GM12801 (cell line): ENCODE results near the gene NSRP1.

Source experiments
- TF ChIP-seq, protein P1 (sequence below): IDR thresholded peaks from one replicate; pipeline ENCODE4 v1.5.1; 2011; ENCODE audit warnings: control low read depth; ENCODE audit not compliant: insufficient read length; ENCODE audit errors: extremely low read depth

NSRP1 gene

DNA sequence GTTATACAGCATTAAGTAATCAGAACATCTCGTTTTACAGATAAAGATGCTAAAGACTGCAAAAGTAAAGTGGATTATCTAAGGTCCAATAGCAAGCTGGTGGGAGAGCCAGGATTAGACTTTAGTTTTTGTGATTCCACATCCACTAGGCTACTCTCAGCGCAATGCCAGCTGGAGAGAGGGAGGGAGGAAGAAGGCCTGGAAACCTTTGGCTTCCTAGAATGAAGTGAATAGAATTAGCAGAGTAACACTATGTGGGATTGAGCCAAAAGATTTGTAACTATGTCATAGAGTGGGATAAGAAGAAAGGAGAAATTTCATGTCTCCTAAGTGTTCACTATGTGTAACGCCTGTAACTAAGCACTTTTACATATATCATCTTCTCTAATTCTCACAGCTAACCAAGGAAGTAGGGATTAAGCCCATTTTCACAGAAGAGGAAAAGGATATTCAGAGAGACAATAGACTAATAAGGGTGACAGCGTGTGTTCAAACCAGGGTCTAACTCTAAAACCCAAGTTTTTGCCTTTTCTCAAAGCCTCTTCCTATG is 25.4 kb upstream of the NSRP1 start:
- TF ChIP-seq, protein P1, sequence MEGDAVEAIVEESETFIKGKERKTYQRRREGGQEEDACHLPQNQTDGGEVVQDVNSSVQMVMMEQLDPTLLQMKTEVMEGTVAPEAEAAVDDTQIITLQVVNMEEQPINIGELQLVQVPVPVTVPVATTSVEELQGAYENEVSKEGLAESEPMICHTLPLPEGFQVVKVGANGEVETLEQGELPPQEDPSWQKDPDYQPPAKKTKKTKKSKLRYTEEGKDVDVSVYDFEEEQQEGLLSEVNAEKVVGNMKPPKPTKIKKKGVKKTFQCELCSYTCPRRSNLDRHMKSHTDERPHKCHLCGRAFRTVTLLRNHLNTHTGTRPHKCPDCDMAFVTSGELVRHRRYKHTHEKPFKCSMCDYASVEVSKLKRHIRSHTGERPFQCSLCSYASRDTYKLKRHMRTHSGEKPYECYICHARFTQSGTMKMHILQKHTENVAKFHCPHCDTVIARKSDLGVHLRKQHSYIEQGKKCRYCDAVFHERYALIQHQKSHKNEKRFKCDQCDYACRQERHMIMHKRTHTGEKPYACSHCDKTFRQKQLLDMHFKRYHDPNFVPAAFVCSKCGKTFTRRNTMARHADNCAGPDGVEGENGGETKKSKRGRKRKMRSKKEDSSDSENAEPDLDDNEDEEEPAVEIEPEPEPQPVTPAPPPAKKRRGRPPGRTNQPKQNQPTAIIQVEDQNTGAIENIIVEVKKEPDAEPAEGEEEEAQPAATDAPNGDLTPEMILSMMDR: no peak

DNA sequence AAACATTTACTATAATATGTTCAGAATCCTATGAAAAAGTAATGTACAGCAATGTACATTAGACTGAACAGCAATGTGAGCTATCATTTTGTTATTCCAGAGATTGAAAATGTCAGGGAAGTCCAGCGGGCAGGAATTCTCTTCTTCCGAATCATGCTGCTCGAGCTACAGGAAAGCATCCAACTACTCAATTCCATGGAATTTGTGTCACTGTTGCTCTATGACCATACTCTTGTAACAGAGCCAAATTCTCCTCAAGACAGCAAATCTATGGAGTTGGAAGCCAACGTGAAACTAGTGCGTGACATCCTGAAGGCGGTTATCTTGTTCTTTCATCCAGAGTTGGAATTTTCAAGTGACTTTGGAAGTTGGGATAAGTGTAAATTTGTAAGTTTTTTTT is 24.8 kb upstream of the NSRP1 start:
- TF ChIP-seq, protein P1: no peak

DNA sequence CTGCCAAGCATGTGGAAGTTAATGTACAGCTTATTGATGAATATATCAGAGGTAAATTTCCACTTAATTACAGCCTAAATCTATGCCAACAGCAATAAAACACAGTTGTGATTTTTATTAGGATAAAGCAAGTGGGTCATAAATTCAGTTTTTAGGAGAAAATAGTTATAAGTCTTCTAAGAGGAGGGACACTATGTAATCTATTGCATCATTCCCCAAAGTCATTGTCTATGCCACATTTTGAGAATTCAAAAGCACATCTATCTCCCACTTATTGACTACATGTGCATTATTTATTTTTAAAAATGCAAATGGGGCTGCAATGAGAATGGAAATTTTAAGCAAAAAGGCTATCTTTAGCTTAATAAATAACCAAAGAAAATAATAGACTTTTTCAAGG is 23.7 kb upstream of the NSRP1 start:
- TF ChIP-seq, protein P1: no peak

DNA sequence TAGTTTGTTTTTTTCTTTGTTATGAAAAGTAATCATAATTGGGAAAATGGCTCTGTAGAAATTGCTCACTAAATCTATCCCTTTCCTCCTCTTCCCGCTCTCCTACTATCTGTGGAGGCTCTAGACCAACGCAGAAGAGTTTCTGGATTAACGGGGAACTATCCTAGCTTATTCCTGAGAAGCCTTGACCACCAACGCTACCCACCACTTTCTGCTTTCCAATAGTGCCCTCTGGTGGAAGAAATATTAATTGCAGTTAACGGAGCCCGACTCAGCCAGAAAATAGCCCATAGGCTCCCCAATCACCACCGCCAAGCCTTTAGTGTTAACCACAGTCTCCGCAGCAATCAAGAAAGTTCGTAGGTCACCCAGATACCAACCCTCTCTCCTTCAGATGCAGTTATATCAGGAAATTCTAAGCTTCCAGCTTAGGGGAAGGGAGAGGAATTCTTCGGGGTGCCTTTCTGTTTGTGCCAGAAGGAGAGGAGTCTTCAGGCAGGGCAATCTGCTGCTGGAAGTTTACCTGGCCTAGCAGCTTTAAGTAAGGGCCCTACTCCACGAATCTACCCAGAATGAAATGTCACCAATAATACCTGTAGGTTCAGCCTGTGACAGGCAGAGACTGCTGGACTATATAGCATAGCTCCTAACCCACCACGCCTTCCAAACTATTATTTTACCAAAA is 23.0 kb upstream of the NSRP1 start:
- TF ChIP-seq, protein P1: no peak

DNA sequence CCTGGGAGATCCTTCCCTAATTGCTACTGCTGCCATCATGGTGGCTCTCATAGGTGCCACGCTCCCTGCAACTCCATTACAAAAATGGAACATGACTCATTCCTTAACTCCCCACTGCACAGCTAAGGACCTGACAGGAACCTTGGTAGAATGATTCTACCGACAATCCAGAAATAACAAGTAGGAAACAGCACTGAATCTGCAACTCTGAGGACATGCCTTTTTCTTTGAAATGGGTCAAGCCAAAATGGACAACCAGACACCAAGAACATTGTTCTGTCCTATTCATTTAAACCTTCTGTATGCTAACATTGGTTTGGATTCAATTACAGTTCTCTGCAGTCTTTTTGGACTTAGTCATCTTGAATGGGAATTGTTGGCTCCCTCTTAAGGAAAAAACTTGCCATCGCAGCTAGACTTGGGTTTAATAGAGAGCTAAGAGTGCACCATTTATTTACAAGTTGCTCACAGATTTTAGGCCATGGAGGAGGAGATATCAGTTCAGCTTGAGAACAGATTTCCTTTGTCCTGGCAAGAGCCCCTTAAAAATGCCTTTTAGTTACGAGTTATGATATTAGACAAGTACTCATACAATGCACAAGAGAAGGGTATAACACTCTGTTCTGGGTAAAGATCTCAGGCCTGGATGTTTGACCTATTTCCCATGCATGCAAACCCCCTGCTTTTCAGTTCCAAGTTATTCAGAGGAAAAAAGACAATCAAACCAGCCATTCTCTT is 20.9 kb upstream of the NSRP1 start:
- TF ChIP-seq, protein P1: no peak

DNA sequence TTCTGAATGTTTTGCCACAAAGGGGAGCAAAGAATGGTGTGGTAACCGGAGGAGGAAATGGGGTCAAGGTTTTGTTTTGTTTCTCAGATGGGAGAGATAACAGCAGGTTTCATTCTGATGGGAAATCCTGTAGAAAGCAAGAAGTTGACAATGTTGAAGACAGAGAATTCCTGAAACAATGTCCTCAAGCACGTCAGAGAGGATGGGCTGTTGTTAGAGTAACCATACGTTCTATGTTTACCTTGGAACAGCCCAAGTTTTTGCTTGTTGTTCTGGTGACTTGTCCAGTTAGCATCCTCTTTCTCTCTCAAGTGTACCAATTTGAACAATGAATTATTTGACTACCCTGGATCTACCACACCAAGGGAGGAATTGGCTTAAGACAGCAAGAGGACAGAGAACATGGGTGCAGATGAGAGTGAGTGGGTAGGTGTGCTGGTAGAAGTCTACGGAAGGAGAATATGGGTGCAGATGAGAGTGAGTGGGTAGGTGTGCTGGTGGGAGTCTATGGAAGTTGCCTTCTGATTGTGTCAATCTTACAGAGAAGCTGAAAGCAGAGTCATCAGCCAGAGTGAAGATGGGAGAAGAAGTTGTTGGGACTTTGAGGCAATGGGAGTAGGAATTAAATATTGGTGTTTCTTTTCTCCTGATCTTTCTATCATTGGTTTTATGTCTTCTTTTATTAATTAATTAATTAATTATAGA is 14.8 kb upstream of the NSRP1 start:
- TF ChIP-seq, protein P1: no peak

DNA sequence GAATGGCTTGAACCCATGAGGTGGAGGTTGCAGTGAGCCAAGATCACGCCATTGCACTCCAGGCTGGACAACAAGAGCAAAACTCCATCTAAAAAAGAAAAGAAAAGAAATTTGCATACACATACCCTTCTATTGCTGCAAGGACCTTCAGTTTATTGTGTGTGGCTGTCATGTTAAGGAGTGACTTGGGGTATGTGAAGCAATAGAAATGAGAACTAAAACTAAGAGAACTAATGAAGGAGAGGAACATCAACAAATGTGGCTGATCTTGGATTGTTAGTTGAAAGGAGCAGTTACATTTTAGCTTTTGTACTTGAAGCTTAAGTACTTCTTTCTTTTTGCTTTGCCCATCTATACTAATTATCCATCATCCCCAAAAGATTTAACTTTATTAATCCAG is 12.7 kb upstream of the NSRP1 start:
- TF ChIP-seq, protein P1: no peak
